Measurements from ENCODE around the gene ABR. TPM values are rescaled to one million over a fixed set of nuclear protein-coding genes. Genes with fewer than 3 reads are reported as not detected.
A peak's percentile ranks its signal among the peaks of the same experiment; 100 is the strongest.
"Not testable (repeated sequence)": the region's sequence is repeated elsewhere in the genome, so short reads cannot be mapped to it uniquely, and the experiment has no call there.

Gene ABR
- total RNA-seq, 1 donor from 2014 or later: 110 TPM

- H3K9me3 Mint-ChIP-seq (ENCODE audit: unreplicated experiment): no peaks in the 10 kb centered on the region
- no peak for TF ChIP-seq CTCF (IDR thresholded peaks at IDR 0.05)
- no peaks in the 10 kb centered on the region for H3K36me3 Mint-ChIP-seq (ENCODE audit: unreplicated experiment)
- no peaks in the 10 kb centered on the region for H3K27me3 Mint-ChIP-seq (ENCODE audit: unreplicated experiment)
- no peak for DNase-seq (ENCODE audit: extremely low spot score, unreplicated experiment)
- H3K4me1 Mint-ChIP-seq (ENCODE audit: unreplicated experiment): peaks cover 49% of the 10 kb centered on the region
- peak overlapping the region; percentile 69 for H3K4me3 Mint-ChIP-seq (ENCODE audit: unreplicated experiment)
- H3K27ac Mint-ChIP-seq (ENCODE audit: unreplicated experiment): peak overlapping the region; percentile 71
Measured at GRCh38 chr17:1107777-1108477, 71.9 kb downstream of the ABR start.

- H3K4me1 Mint-ChIP-seq (ENCODE audit: unreplicated experiment): peaks cover 48% of the 10 kb centered on the region
- no peak for TF ChIP-seq CTCF (IDR thresholded peaks at IDR 0.05)
- no peaks in the 10 kb centered on the region for H3K36me3 Mint-ChIP-seq (ENCODE audit: unreplicated experiment)
- no peaks in the 10 kb centered on the region for H3K9me3 Mint-ChIP-seq (ENCODE audit: unreplicated experiment)
- peak overlapping the region; percentile 71 for H3K27ac Mint-ChIP-seq (ENCODE audit: unreplicated experiment)
- no peak for DNase-seq (ENCODE audit: extremely low spot score, unreplicated experiment)
- no peaks in the 10 kb centered on the region for H3K27me3 Mint-ChIP-seq (ENCODE audit: unreplicated experiment)
- peak overlapping the region; percentile 69 for H3K4me3 Mint-ChIP-seq (ENCODE audit: unreplicated experiment)
Measured at GRCh38 chr17:1107083-1107776, 72.6 kb downstream of the ABR start.

GRCh38 chr17:1104222-1104621, 75.6 kb downstream of the ABR start:
- no peak for TF ChIP-seq CTCF (IDR thresholded peaks at IDR 0.05)
- Mint-ChIP-seq H3K9me3 (ENCODE audit: unreplicated experiment) (no peaks in the 10 kb centered on the region), H3K4me3 (ENCODE audit: unreplicated experiment) (no peak overlapping the region), H3K27ac (ENCODE audit: unreplicated experiment) (no peak overlapping the region), H3K4me1 (ENCODE audit: unreplicated experiment) (peaks cover 24% of the 10 kb centered on the region), H3K36me3 (ENCODE audit: unreplicated experiment) (peaks cover 11% of the 10 kb centered on the region), H3K27me3 (ENCODE audit: unreplicated experiment) (no peaks in the 10 kb centered on the region)
- no peak for DNase-seq (ENCODE audit: extremely low spot score, unreplicated experiment)

GRCh38 chr17:1100382-1100781, 79.4 kb downstream of the ABR start:
- no peaks in the 10 kb centered on the region for H3K27me3 Mint-ChIP-seq (ENCODE audit: unreplicated experiment)
- no peak overlapping the region for H3K27ac Mint-ChIP-seq (ENCODE audit: unreplicated experiment)
- H3K36me3 Mint-ChIP-seq (ENCODE audit: unreplicated experiment): peaks cover 21% of the 10 kb centered on the region
- DNase-seq (ENCODE audit: extremely low spot score, unreplicated experiment): no peak
- H3K4me1 Mint-ChIP-seq (ENCODE audit: unreplicated experiment): no peaks in the 10 kb centered on the region
- no peaks in the 10 kb centered on the region for H3K9me3 Mint-ChIP-seq (ENCODE audit: unreplicated experiment)
- TF ChIP-seq CTCF (IDR thresholded peaks at IDR 0.05): no peak
- no peak overlapping the region for H3K4me3 Mint-ChIP-seq (ENCODE audit: unreplicated experiment)

GRCh38 chr17:1099242-1099641, 80.5 kb downstream of the ABR start:
- no peaks in the 10 kb centered on the region for H3K9me3 Mint-ChIP-seq (ENCODE audit: unreplicated experiment)
- H3K4me1 Mint-ChIP-seq (ENCODE audit: unreplicated experiment): no peaks in the 10 kb centered on the region
- no peak overlapping the region for H3K4me3 Mint-ChIP-seq (ENCODE audit: unreplicated experiment)
- no peak overlapping the region for H3K27ac Mint-ChIP-seq (ENCODE audit: unreplicated experiment)
- H3K36me3 Mint-ChIP-seq (ENCODE audit: unreplicated experiment): peaks cover 27% of the 10 kb centered on the region
- H3K27me3 Mint-ChIP-seq (ENCODE audit: unreplicated experiment): no peaks in the 10 kb centered on the region
- no peak for DNase-seq (ENCODE audit: extremely low spot score, unreplicated experiment)
- TF ChIP-seq CTCF (IDR thresholded peaks at IDR 0.05): no peak

- DNase-seq (ENCODE audit: extremely low spot score, unreplicated experiment); H3K9me3 Mint-ChIP-seq (ENCODE audit: unreplicated experiment); H3K4me3 Mint-ChIP-seq (ENCODE audit: unreplicated experiment); H3K4me1 Mint-ChIP-seq (ENCODE audit: unreplicated experiment); H3K27ac Mint-ChIP-seq (ENCODE audit: unreplicated experiment); H3K27me3 Mint-ChIP-seq (ENCODE audit: unreplicated experiment): not testable (repeated sequence)
- peaks cover 30% of the 10 kb centered on the region for H3K36me3 Mint-ChIP-seq (ENCODE audit: unreplicated experiment)
Measured at GRCh38 chr17:1097972-1098744, 81.6 kb downstream of the ABR start.

Data from osteocyte (in vitro differentiated cells).